H4 (cell line): ENCODE data around the gene HNRNPM. TPM values are rescaled to one million over a fixed set of nuclear protein-coding genes. Genes with fewer than 3 reads are reported as not detected.
"Not testable (repeated sequence)": the region's sequence is repeated elsewhere in the genome, so short reads cannot be mapped to it uniquely, and the experiment has no call there.

Experiments used
- DNase-seq: peaks from one replicate; pipeline ENCODE4 v3.0.0-alpha.2; 2015; ENCODE audit warnings: low spot score
- total RNA-seq: library from RNA; depleted of rRNA; stranded (reverse); fragments of >200 nt; shearing (Covaris generic); gene quantifications from 2 replicates; pipeline ENCODE4 v1.2.3, GENCODE V29; 2014

HNRNPM gene
- total RNA-seq, 1 experiment from 2014 or later, result 75.1 TPM

DNA sequence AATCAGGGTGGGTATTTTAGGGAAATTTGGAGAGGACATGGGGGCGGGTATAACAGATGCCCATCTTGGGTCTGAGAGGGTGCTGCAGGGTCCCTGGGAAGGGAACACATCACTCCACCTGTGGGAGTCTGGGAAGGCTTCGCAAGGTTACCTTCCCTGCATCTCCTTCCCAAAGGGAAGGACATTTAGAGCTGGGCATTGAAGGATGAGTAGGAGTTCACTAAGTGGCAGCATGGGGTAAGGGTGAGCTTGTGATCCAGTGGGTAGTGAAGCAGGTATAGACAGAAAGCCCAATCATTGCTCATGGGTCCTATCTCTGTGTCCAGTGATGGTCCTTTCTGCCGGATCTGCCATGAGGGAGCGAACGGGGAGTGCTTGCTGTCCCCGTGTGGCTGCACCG, 18.5 kb upstream of the HNRNPM start:
- DNase-seq, result no peak

DNA sequence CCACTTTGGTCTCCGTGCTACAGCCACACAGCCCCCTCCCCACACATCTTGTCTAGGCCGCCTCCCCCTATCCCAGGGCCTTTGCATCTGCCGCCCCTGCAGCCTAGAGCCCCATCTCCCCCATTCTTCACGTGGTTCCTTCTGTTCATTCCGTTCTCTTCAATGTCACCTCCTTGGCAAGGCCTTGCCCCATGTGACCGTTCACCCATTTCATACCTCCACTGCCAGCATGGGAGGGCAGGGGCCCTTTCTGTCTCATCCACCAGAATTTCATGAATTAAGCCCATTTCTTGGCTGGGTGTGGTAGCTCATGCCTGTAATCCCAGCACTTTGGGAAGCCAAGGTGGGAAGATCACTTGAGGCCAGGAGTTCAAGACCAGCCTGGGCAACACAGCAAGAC, 15.7 kb upstream of the HNRNPM start:
- no peak for DNase-seq

DNA sequence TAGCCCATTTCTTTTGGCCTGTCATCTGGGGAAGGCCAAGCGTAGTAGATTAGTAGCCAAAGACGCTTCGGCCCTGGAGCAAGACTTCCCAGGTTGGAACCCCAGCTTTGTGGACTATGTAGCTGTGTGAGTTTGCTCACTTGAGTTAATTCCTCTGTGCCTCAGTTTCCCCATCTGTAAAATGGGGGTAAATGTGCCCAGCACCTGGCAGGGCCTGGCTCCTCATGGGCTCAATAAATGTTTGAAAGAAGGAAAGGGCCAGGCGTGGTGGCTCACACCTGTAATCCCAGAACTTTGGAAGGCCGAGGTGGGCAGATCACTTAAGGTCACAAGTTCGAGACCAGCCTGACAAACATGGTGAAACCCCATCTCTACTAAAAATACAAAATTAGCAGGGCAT, 14.9 kb upstream of the HNRNPM start:
- no peak for DNase-seq

DNA sequence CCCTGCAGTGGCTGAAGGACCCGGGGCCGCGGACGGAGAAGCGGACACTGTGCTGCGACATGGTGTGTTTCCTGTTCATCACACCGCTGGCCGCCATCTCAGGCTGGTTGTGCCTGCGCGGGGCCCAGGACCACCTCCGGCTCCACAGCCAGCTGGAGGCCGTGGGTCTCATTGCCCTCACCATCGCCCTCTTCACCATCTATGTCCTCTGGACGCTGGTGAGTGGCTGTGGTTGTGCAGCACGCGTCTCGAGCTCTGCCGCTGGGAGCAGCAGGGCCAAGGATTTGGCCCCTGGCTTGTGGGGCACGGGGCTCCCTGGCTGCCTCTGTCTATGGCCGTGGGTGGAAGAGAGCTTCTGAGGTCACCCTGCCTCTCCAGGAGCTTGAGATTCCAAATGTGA, 14.1 kb upstream of the HNRNPM start:
- DNase-seq, result no peak

DNA sequence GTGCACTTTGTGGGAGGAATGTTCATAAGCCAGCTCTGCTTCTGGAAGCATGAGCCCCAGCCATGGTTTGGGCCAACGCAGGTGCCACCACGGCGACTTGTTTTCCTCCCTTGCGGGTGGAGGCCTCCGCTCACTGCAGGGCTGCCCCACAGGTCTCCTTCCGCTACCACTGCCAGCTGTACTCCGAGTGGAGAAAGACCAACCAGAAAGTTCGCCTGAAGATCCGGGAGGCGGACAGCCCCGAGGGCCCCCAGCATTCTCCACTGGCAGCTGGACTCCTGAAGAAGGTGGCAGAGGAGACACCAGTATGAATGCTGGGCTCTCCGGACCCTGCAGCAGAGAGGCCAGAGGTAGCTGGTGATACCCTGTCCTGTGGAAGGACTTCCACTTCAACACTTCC, 6.5 kb upstream of the HNRNPM start:
- DNase-seq, result no peak

DNA sequence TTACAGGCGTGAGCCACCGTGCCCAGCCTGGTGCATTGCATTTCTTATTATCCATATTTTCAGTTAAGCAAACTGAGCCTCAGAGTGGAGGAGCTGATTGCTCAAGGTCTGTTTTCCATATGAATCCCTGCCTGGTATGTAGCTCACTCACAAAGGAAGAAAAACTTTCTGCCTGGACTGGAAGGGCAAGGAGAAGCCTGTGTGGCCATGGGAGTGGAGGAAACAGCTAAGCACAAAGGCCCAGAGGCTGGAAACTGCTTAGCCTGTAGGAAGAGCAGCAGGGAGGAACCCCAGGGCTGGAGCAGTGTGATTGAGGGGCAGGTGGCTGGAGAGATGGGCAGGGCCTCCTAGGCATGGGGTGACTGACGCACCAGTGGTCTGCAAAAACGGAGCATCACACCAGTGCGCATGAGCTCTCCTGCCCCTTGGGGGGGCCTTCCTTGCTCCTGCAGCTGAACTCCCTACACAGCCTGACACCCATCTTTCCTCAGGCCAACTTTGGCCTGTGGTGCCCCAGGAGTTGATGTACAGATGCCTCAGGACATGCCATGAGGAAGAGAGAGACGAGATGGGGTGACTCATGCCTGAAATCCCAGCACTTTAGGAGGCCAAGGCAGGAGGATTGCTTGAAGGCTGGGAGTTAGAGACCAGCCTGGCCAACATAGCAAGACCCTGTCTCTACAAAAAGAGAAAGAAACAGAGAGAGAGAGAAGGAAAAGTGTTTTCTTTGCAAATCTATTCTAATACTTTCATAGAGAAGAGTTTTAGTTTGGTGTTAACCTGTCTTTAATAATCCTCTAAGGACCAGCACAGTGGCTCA, 2.8 kb upstream of the HNRNPM start:
- no peak for DNase-seq

DNA sequence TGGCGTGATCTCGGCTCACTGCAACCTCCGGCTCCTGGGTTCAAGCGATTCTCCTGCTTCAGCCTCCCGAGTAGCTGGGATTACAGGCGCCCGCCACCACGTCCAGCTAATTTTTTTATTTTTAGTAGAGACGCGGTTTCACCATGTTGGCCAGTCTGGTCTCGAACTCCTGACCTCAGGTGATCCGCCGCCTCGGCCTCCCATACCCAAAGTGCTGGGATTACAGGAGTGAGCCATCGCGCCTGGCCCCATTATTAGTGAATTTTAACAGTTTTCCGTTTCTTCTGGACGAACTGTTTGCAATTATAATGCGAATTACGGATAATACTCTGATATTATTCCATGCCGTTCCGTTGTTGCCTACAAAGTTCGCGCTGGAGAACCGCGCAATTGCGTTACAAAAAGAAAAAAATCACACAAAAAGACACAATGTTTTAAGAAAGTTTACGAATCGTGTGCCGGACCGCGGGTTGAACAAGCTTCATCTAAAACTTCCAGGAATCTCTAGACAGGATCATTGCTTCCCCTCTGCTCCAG, 567 bp upstream of the HNRNPM start:
- DNase-seq, result not testable (repeated sequence)

DNA sequence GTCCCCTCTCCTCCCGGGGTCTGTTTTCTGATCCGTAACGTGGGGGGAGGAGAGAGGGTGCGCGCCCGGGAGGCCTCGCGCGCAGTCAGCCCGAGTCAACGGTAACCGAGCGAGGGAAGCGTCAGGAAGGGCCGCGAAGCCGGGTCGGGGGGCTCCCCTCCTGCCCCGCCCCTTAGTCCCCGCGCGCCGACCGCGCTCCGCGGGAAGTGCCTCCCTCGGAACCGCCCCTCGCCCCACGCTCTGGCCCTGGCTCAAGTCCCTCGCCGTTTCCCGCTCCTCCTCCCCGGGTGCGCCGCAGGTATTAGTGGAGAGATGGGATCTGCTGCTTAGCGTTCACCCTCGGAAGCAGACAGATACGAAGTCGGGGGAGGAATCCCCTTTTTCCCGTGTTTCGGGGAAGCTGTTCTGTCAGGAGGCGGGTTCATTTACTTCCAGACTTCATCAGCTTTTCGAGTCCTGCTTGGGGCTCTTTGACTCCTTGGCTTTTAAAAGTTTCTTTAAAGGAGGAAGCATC, 770 bp downstream of the HNRNPM start:
- no peak for DNase-seq

DNA sequence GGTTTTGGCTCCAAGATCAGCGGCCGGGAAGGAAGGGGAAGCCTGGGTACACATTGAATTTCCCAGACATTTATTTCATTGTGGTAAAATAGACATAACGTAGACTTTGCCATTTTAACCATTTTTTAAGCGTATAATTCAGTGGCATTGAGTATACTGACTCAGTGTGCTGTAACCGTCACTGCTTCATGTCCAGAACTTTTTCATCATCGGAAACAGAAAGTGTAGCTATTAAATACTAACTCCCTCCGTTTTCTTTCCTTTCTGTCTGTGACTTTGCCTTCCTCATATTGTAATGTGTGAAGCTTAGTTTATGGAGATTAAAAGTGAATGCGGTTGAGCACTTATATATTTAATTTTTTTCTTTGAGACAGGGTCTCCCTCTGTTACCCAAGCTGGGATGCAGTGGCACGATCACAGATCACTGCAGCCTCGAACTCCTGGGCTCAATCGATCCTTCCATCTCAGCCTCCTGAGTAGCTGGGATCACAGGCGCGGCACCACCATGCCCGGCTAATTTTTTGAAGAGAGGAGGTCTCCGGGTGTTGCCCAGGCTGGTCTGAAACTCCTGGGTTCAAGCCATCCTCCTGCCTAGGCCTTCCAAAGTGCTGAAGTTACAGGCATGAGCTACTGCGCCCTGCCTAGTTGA, 1.4 kb downstream of the HNRNPM start:
- DNase-seq, result no peak

DNA sequence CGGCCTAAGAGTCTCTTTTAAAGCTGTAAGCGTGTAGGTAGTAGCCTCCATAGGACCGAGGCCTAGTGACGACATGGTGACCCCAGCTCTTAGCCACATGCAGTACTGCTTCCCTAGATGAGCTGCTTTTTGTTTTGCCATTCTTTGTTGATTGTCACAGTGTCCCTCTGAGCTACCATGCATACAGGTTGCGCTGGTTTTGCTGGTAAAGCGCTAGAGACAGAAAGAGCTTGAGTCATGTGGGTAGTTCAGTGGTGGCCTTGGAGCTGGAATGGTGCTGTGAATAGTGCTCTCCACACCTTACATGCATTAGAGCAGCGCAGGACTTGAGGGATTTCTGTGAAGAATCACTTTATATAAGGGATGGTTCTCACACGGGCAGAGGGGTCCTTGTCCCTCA, 5.1 kb downstream of the HNRNPM start:
- no peak for DNase-seq

DNA sequence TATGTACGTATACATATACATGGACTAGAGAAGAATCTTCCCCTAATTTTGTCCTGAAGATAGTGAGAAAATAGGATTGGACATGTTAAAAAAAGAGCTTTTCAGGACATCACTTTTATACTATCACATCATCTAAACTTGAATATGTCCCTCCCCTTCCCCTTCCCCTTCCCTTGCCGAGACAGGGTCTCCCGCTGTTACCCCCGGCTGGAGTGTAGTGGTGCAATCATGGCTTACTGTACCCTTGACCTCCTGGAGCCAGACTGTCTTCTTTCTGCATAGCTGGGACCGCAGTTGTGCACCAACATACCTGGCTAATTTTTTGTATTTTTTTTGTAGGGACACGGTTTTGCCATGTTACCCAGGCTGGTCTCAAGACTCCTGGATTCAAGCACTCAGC, 6.6 kb downstream of the HNRNPM start:
- no peak for DNase-seq

DNA sequence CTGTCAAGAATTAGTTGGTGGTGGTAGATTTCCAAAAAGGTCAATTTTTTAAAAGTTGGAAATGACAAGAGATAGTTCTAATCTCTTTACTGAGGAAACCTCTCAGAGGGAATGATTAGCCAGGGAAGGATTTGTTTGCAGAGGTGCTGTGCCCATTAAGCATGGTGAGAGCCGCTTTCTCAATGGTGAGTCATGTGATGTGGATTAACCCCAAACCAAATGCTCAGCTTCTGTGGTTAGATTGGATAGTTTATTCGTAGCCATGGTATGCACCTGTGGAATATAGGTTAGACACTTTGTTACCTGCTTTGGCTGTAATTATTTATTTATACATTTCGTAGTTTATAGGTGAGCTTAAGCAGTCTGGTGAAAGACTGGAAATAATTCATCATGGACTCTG, 7.1 kb downstream of the HNRNPM start:
- peak; percentile 58 for DNase-seq

DNA sequence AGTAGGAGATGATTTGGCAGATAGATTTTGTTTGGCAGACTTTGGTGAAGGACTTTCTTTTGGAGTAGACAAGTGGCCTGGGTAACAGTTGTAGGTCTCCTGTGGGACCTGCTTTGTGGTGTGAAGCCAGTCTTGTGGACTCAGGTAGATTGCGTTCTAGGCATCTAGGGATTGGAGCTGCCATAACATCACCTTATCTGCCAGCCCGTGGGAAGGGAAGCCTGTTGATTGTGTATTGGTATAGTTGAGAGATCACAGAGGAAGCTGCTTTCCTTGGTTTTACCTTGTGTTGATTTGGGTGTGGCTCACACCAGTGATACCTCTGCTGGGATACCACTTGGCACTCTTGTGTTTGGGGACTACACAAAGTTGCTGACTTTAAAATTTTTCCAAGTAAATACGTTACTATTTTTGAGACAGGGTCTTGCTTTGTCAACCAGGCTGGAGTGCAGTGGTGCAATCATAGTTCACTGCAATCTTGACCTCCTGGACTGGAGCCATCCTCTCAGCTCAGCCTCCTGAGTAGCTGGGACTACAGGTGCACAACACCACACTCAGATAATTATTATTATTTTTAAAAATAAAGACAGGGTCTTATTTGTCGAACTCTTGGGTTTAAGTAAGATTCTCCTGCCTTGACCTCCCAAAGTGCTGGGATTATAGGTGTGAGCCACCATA, 7.8 kb downstream of the HNRNPM start:
- DNase-seq, result no peak

DNA sequence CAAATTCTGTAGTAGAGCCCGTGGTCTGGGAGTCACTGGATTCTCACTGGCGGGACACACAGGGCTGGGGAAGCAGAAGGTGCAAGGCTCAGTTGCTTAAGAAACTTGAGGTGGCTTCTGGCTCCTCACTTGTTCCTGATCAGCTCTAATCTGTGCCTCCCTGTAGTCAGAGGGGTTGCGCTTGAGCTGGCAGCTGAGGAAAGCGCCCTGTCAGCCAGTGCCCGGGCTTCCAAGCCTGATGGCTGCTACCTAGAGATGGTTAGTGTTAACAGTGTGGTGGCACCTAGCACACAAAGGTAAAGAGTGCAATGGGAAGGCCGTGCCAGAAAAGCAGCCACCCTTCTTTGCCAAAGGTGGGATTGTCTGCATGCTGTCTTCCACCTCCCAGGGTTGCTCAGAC, 8.8 kb downstream of the HNRNPM start:
- DNase-seq, result no peak

DNA sequence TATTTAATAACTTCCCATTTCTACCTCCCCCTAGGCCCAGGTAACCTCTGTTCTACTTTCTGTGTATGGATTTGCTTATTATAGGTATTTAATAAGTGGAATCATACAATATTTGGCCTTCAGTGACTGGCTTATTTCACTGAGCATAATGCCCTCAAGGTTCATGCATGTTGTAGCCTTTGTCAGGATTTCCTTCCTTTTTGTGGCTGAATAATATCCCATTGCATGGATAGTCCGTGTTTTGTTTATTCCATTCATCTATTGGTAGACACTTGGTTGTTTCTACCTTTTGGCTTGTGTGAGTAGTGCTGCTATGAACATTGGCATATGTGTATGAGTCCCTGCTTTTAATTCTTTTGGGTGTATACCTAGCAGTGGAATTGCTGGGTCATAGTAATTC, 9.4 kb downstream of the HNRNPM start:
- DNase-seq, result no peak

DNA sequence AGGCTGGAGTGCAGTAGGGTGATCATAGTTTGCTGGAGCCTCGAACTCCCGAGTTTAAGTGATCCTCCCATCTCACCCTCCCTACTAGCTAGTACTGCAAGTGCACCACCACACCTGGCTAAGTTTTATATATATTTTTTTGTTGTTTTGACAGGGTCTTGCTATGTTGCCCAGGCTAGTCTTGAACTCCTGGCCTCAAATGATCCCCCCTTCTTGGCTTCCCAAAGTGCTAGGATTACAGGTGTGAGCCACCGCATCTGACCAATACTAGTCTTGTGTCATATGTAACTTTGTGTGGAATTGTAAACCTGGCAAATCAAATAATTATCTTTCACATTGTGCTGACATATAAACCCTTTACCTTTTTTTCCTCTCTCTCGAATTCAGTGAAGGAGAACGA, 10.2 kb downstream of the HNRNPM start:
- DNase-seq, result no peak

DNA sequence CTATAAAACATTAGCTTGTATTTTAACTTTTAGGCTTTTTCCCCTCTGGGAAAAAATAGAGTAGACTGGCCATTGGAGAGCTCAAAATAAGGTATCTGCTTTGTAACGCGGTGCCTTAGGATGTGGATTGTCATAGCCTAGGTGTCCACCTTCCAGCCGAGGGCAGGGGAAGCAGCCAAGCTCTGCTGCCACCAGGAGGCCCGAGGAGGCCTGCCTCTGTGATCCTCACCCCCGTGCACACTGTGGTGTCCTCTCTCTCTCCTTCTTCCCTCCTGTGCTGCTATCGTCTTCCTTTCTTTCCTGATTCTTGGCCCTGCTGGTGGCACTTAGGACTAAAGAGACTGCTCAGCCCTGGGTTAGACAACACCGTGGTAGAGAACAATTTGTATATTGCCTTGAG, 11.3 kb downstream of the HNRNPM start:
- DNase-seq, result no peak

DNA sequence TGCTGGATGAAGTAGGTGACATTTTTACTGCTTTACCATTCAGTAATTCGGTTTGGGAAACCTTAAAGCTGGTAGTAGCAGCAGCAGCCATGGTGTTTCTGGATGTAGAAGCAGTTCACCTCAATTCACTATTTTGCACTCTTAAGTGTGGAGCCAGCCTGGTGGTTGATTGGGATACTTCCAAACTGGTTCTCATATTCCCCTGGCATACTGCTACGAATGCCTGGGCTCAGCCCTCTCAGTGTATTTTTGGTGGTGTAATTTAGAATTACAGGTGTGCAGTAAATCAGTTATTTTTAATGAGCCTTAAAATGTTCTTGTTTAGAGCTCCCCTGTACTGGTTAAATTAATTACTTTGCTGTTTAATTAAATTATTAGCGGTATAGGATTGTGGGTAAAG, 12.4 kb downstream of the HNRNPM start:
- DNase-seq, result no peak

DNA sequence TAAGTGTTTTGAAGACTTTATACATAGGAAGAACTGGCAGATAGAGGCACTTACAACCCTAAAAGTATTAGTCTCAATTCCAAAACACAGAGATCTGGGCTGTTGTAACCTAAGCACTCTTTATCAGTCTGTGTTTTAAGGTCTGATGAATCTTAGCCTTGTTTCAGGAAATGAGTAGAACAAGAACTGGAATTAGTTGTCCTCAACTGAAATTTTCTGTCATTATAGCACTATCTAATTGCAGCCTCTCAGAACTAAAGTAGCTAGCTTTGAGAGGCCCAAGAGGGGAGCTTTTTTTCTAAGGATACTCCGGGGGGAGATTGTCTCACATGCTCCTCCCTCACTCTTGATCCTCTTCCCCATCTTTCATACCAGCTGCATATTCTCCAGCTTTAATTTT, 13.1 kb downstream of the HNRNPM start:
- DNase-seq, result no peak

DNA sequence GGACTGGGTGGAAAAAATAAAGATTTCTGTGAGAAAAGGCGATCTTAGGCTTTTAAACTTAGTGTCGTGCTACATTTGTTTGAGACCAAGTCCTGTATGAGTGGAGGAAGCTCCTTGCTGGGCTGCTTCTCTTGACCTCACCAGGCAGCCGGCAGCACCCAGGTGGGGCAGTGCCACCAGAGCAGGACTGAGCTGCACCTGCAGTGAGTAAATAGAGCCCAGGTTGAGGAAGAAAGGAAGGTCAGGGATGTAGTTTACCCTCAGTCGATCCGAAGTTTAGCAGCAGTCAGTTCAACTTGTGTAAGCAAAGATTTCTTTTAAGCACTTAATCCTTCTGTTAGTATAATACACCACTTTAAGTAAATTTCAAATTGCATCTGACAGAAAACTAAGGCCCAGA, 13.6 kb downstream of the HNRNPM start:
- no peak for DNase-seq

DNA sequence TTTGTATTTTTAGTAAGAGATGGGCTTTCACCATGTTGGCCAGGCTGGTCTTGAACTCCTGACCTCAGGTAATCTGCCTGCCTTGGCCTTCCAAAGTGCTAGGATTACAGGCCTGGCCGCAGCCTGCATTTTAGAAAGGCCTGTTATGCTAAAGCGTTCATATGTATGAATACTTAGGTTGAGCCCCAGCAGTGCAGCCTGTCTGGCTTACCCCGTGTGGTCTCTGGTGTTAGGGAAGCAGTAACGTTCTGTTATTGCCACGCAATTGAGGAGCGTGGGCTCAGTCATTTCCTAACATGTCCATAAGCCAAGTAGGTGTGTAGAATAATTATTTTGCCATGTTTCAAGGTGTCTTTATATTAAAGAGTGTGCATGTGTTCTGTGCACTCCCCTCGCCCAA, 14.3 kb downstream of the HNRNPM start:
- DNase-seq, result no peak

DNA sequence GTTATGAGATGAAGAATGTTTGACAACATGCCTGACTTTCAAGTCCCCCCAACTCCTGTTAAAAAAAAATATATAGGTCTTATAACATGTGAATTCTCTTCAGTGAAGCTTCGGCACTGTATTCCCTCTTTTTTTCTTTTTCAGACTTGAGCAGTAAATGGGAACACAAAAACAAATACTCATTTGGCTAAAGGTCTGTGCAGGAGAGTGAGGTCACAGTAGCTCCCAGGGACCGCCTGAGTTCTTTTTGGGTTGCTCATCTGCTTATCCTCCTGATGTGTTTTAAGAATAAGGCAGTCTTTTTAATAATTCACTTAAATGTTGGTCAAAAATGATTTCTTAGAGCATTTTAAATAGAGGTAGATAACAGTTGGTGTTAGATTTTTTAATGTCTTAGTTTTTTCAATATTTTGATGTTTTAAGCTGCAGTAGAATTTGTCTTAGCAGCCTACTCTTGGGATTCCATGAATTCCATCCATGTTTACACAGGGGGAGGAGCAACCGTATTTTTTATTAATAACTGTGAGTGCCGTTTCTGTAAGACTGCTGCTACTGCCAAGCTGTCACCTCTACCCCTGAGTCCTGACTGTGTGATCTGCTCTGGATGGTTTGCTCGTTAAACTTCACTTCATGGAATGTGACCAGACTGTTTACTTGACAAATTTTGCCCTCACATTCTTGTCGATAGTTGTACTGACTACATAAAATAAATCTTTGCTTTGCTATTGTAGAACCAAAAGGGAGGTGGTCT, 14.9 kb downstream of the HNRNPM start:
- no peak for DNase-seq
